ENCODE results near the gene MRM2.

- no peak for TF ChIP-seq EP300 (IDR thresholded peaks at IDR 0.05)
- no peak for TF ChIP-seq POLR2A (IDR thresholded peaks at IDR 0.05)
- TF ChIP-seq CTCF (IDR thresholded peaks at IDR 0.05) = no peak
- TF ChIP-seq POLR2AphosphoS5 (IDR thresholded peaks at IDR 0.05) = no peak
These were observed 39.6 kb downstream of the MRM2 start for GRCh38 chr7:2202361-2202761.

Measured in stomach (tissue), 4 donors.